Astrocyte (in vitro differentiated cells and primary cell): ENCODE results near the gene PLAAT5. TPM values are rescaled to one million over a fixed set of nuclear protein-coding genes. Genes with fewer than 3 reads are reported as not detected.

Source experiments
- DNase-seq: peaks from one replicate; pipeline ENCODE4 v3.0.0-alpha.2; 2010; ENCODE audit warnings: low read depth
- FAIRE-seq: peaks from 2 replicates; lab custom pipeline; 2011; peaks lifted over from hg19 to GRCh38; lab: Jason Lieb, UNC
- H2AFZ ChIP-seq: 2 replicates; pipeline ENCODE4 v1.6.0; 2012; ENCODE audit warnings: low read depth, low read length, inconsistent platforms
- H3K27ac ChIP-seq: 2 replicates; pipeline ENCODE4 v1.5.1; 2011; ENCODE audit warnings: low read depth, low read length, inconsistent platforms
- H3K27me3 ChIP-seq: 2 replicates; pipeline ENCODE4 v1.6.0; 2011; ENCODE audit warnings: low read length, inconsistent platforms; ENCODE audit not compliant: insufficient read depth
- H3K36me3 ChIP-seq: 2 replicates; pipeline ENCODE4 v1.5.1; 2011; ENCODE audit warnings: low read length, inconsistent platforms; ENCODE audit not compliant: insufficient read depth
- H3K4me1 ChIP-seq: 2 replicates; pipeline ENCODE4 v1.5.1; 2011; ENCODE audit warnings: low read length, inconsistent platforms; ENCODE audit not compliant: insufficient read depth
- H3K4me2 ChIP-seq: 2 replicates; pipeline ENCODE4 v1.6.0; 2012; ENCODE audit warnings: low read length, inconsistent platforms
- H3K4me3 ChIP-seq: 2 replicates; pipeline ENCODE4 v1.5.1; 2011; ENCODE audit warnings: low read depth, mild to moderate bottlenecking, low read length, inconsistent platforms; ENCODE audit not compliant: insufficient read depth
- H3K79me2 ChIP-seq: 2 replicates; pipeline ENCODE4 v1.6.0; 2012; ENCODE audit warnings: mild to moderate bottlenecking, low read length, inconsistent platforms; ENCODE audit not compliant: insufficient read depth
- H3K9ac ChIP-seq: 2 replicates; pipeline ENCODE4 v1.6.0; 2012; ENCODE audit warnings: mild to moderate bottlenecking, low read length, inconsistent platforms
- H3K9me3 ChIP-seq: 2 replicates; pipeline ENCODE4 v1.5.1; 2012; ENCODE audit warnings: low read depth, mild to moderate bottlenecking, low read length, inconsistent platforms; ENCODE audit not compliant: insufficient read depth
- H4K20me1 ChIP-seq: 2 replicates; pipeline ENCODE4 v1.6.0; 2012; ENCODE audit warnings: low read length, inconsistent platforms; ENCODE audit not compliant: insufficient read depth
- H3K27ac Mint-ChIP-seq: one replicate; pipeline ENCODE4 v1.8.0; 2021; ENCODE audit warnings: mild to moderate bottlenecking, mixed read lengths; ENCODE audit not compliant: unreplicated experiment
- H3K27me3 Mint-ChIP-seq: one replicate; pipeline ENCODE4 v1.8.0; 2021; ENCODE audit warnings: low read depth, mixed read lengths; ENCODE audit not compliant: unreplicated experiment
- H3K36me3 Mint-ChIP-seq: one replicate; pipeline ENCODE4 v1.8.0; 2021; ENCODE audit warnings: low read depth, mixed read lengths; ENCODE audit not compliant: unreplicated experiment
- H3K4me1 Mint-ChIP-seq: one replicate; pipeline ENCODE4 v1.8.0; 2021; ENCODE audit warnings: low read depth, mixed read lengths; ENCODE audit not compliant: unreplicated experiment
- H3K4me3 Mint-ChIP-seq: one replicate; pipeline ENCODE4 v1.8.0; 2021; ENCODE audit warnings: mild to moderate bottlenecking, moderate library complexity, mixed read lengths; ENCODE audit not compliant: unreplicated experiment
- H3K9me3 Mint-ChIP-seq: one replicate; pipeline ENCODE4 v1.8.0; 2021; ENCODE audit warnings: mild to moderate bottlenecking, mixed read lengths; ENCODE audit not compliant: unreplicated experiment
- EZH2 ChIP-seq: IDR thresholded peaks from 2 replicates; pipeline ENCODE4 v1.6.1; 2012; ENCODE audit warnings: mild to moderate bottlenecking, low read length, inconsistent platforms; ENCODE audit not compliant: insufficient read depth
- total RNA-seq: library from RNA; stranded (reverse); gene quantifications from 2 replicates; pipeline ENCODE4 v1.2.1, GENCODE V29; 2021
- TF ChIP-seq, protein P1 (sequence below): IDR thresholded peaks from 2 replicates; pipeline ENCODE4 v1.5.1; 2011; ENCODE audit warnings: low read depth, mild to moderate bottlenecking, inconsistent platforms, low read length, moderate library complexity; ENCODE audit not compliant: insufficient read depth

The PLAAT5 gene
- total RNA-seq, 1 donor from 2014 or later = 0.36 TPM

DNA sequence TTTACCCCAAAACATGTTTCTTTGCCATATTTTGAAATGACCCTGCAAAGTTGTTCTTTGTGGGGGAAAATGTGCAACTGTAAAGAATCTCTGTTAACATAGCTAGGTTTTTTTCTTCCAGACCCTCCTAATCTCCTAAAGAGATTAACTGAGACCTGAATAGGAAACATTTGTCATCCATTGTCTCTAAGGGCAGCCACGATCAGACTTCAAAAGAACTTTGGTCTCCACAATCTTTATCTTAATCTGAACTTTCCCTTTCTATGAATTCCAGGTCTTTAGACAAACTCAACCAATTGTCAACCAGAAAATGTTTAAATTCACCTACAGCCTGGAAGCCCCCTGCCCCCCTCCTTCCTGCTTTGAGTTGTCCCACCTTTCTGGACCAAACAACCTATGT lies 10.3 kb upstream of the PLAAT5 start:
- H3K9me3 Mint-ChIP-seq = peaks cover 25% of the 10 kb centered on the region
- H3K4me1 Mint-ChIP-seq = no peaks in the 10 kb centered on the region
- H4K20me1 ChIP-seq = no peaks in the 10 kb centered on the region
- H3K79me2 ChIP-seq = no peaks in the 10 kb centered on the region
- H3K27ac ChIP-seq = no peak overlapping the region
- TF ChIP-seq, protein P1, sequence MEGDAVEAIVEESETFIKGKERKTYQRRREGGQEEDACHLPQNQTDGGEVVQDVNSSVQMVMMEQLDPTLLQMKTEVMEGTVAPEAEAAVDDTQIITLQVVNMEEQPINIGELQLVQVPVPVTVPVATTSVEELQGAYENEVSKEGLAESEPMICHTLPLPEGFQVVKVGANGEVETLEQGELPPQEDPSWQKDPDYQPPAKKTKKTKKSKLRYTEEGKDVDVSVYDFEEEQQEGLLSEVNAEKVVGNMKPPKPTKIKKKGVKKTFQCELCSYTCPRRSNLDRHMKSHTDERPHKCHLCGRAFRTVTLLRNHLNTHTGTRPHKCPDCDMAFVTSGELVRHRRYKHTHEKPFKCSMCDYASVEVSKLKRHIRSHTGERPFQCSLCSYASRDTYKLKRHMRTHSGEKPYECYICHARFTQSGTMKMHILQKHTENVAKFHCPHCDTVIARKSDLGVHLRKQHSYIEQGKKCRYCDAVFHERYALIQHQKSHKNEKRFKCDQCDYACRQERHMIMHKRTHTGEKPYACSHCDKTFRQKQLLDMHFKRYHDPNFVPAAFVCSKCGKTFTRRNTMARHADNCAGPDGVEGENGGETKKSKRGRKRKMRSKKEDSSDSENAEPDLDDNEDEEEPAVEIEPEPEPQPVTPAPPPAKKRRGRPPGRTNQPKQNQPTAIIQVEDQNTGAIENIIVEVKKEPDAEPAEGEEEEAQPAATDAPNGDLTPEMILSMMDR = no peak
- no peak for TF ChIP-seq EZH2
- no peak overlapping the region for H3K9ac ChIP-seq
- H3K4me1 ChIP-seq = no peaks in the 10 kb centered on the region
- no peak overlapping the region for H3K4me2 ChIP-seq
- H3K27me3 Mint-ChIP-seq = peaks cover 11% of the 10 kb centered on the region
- H2AFZ ChIP-seq = no peak overlapping the region
- peaks cover 10% of the 10 kb centered on the region for H3K9me3 ChIP-seq
- H3K4me3 ChIP-seq = no peak overlapping the region
- DNase-seq = no peak
- H3K36me3 ChIP-seq = no peaks in the 10 kb centered on the region
- no peak for FAIRE-seq
- H3K4me3 Mint-ChIP-seq = no peak overlapping the region
- H3K36me3 Mint-ChIP-seq = peaks cover 4% of the 10 kb centered on the region
- no peaks in the 10 kb centered on the region for H3K27me3 ChIP-seq
- no peak overlapping the region for H3K27ac Mint-ChIP-seq

DNA sequence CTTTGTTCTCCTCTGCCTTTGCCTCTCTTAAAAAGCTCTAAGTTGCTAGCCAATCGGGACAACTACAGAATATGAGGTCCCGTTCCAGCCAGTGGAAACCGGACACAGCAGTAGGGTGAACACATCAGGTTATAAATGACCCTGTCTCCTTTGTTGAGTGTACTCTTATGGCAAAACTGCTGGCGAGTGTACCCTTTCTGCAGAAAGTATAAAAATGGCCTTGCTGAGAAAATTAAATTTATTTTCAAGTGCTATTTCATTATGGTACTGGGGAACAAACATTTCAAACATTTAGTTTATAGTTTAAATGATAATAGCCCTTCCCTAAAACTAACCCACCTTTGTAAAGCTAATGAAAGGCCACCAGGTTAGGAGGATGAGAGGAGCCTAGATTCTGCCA lies 8.9 kb upstream of the PLAAT5 start:
- no peaks in the 10 kb centered on the region for H3K79me2 ChIP-seq
- FAIRE-seq = no peak
- Mint-ChIP-seq H3K27me3 (peaks cover 10% of the 10 kb centered on the region), H3K36me3 (peaks cover 4% of the 10 kb centered on the region), H3K9me3 (peaks cover 30% of the 10 kb centered on the region), H3K4me3 (no peak overlapping the region), H3K27ac (no peak overlapping the region), H3K4me1 (no peaks in the 10 kb centered on the region)
- no peaks in the 10 kb centered on the region for H3K36me3 ChIP-seq
- H3K9ac ChIP-seq = no peak overlapping the region
- TF ChIP-seq, protein P1 = no peak
- TF ChIP-seq EZH2 = no peak
- H3K4me2 ChIP-seq = no peak overlapping the region
- no peak overlapping the region for H2AFZ ChIP-seq
- no peaks in the 10 kb centered on the region for H4K20me1 ChIP-seq
- peaks cover 10% of the 10 kb centered on the region for H3K9me3 ChIP-seq
- no peak for DNase-seq
- no peak overlapping the region for H3K4me3 ChIP-seq
- no peaks in the 10 kb centered on the region for H3K4me1 ChIP-seq
- no peak overlapping the region for H3K27ac ChIP-seq
- H3K27me3 ChIP-seq = peaks cover 5% of the 10 kb centered on the region

DNA sequence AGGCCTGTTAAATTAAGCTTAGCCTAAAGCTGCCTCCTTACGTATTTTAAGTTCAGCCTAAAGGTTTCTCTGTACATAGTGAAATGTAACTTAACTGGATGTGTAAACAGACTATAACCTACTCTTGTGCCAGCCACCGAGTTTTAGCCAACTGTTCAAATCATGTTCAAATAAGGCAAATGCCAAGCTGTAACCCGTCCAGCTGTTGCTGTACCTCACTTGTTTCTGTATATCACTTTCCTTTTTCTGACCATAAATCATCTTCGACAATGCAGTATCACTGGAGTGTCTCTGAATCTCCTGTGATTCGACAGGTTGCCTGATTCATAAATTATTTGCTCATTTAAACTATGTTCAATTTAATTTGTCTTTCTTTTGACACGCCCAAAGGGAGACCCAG lies 4.0 kb upstream of the PLAAT5 start:
- Histone ChIP-seq H2AFZ (no peak overlapping the region), H4K20me1 (no peaks in the 10 kb centered on the region), H3K79me2 (no peaks in the 10 kb centered on the region), H3K4me1 (peaks cover 14% of the 10 kb centered on the region), H3K9ac (no peak overlapping the region), H3K4me3 (no peak overlapping the region), H3K27me3 (peaks cover 26% of the 10 kb centered on the region), H3K36me3 (no peaks in the 10 kb centered on the region), H3K27ac (no peak overlapping the region), H3K9me3 (peaks cover 6% of the 10 kb centered on the region), H3K4me2 (no peak overlapping the region)
- no peak overlapping the region for H3K4me3 Mint-ChIP-seq
- FAIRE-seq = peak; percentile 23
- H3K27ac Mint-ChIP-seq = no peak overlapping the region
- H3K36me3 Mint-ChIP-seq = no peaks in the 10 kb centered on the region
- peaks cover 12% of the 10 kb centered on the region for H3K4me1 Mint-ChIP-seq
- peaks cover 2% of the 10 kb centered on the region for H3K27me3 Mint-ChIP-seq
- TF ChIP-seq, protein P1 = no peak
- TF ChIP-seq EZH2 = no peak
- H3K9me3 Mint-ChIP-seq = peaks cover 21% of the 10 kb centered on the region
- DNase-seq = no peak
